Measurements from ENCODE around the gene MYRIP. TPM values are rescaled to one million over a fixed set of nuclear protein-coding genes. Genes with fewer than 3 reads are reported as not detected.

MYRIP gene
- polyA plus RNA-seq, 1 experiment = not detected

DNA sequence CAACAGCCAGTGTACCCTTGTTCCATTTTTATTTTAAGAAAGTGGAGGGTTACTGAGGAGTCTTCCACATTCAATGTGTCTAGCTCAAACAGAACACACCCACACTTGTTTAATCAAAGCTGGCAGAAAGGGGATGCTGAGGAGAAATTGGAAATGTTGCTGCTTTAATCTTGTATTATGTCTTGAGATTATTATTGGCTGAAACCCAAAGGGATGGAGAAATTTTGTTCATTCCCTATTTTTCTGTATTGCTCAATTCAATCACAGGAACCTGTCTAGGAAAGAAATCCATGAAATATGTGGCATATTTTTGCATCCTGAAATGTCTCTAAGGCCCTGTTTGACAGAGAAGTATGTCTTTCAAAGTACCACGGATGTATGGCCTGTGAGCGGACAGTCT, 238.0 kb downstream of the MYRIP start:
- ChIA-PET CTCF (no interaction called here), POLR2A (no interaction called here)
- TF ChIP-seq, protein P1, sequence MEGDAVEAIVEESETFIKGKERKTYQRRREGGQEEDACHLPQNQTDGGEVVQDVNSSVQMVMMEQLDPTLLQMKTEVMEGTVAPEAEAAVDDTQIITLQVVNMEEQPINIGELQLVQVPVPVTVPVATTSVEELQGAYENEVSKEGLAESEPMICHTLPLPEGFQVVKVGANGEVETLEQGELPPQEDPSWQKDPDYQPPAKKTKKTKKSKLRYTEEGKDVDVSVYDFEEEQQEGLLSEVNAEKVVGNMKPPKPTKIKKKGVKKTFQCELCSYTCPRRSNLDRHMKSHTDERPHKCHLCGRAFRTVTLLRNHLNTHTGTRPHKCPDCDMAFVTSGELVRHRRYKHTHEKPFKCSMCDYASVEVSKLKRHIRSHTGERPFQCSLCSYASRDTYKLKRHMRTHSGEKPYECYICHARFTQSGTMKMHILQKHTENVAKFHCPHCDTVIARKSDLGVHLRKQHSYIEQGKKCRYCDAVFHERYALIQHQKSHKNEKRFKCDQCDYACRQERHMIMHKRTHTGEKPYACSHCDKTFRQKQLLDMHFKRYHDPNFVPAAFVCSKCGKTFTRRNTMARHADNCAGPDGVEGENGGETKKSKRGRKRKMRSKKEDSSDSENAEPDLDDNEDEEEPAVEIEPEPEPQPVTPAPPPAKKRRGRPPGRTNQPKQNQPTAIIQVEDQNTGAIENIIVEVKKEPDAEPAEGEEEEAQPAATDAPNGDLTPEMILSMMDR (IDR thresholded peaks at IDR 0.05; ENCODE audit: low read depth, low read length) = no peak
- Histone ChIP-seq H3K4me3 (ENCODE audit: low read depth, low read length) (no peak overlapping the region), H3K27ac (ENCODE audit: low read depth, low read length) (no peak overlapping the region), H3K27me3 (ENCODE audit: control insufficient read depth, insufficient read depth, low read length) (no peaks in the 10 kb centered on the region), H3K9me3 (ENCODE audit: control insufficient read depth, insufficient read depth, low read length) (peaks cover 5% of the 10 kb centered on the region)
- no peak for DNase-seq (ENCODE audit: low read depth, low spot score)

- ChIA-PET POLR2A (no interaction called here), CTCF (no interaction called here)
- Histone ChIP-seq H3K27me3 (ENCODE audit: control insufficient read depth, insufficient read depth, low read length) (no peaks in the 10 kb centered on the region), H3K27ac (ENCODE audit: low read depth, low read length) (no peak overlapping the region), H3K4me3 (ENCODE audit: low read depth, low read length) (no peak overlapping the region), H3K9me3 (ENCODE audit: control insufficient read depth, insufficient read depth, low read length) (no peaks in the 10 kb centered on the region; the same call in 1 of the 2 replicates)
- DNase-seq (ENCODE audit: low read depth, low spot score) = no peak
- TF ChIP-seq, protein P1 (IDR thresholded peaks at IDR 0.05; ENCODE audit: low read depth, low read length) = no peak
Observed at GRCh38 chr3:40053663-40054062, 244.3 kb downstream of the MYRIP start.

GRCh38 chr3:40054568-40055222, 245.3 kb downstream of the MYRIP start:
- Histone ChIP-seq H3K27ac (ENCODE audit: low read depth, low read length) (no peak overlapping the region), H3K27me3 (ENCODE audit: control insufficient read depth, insufficient read depth, low read length) (no peaks in the 10 kb centered on the region), H3K9me3 (ENCODE audit: control insufficient read depth, insufficient read depth, low read length) (no peaks in the 10 kb centered on the region; the same call in 1 of the 2 replicates), H3K4me3 (ENCODE audit: low read depth, low read length) (no peak overlapping the region)
- POLR2A ChIA-PET = no interaction called here
- no peak for DNase-seq (ENCODE audit: low read depth, low spot score)
- TF ChIP-seq, protein P1 (IDR thresholded peaks at IDR 0.05; ENCODE audit: low read depth, low read length) = no peak
- CTCF ChIA-PET = interaction anchor here (1.3 kb wide), 1 partner anchor 124 kb away, joined by 3 read pairs; no protein-coding TSS in a partner anchor

GRCh38 chr3:40055361-40055760, 246.0 kb downstream of the MYRIP start:
- Histone ChIP-seq H3K27ac (ENCODE audit: low read depth, low read length) (no peak overlapping the region), H3K27me3 (ENCODE audit: control insufficient read depth, insufficient read depth, low read length) (no peaks in the 10 kb centered on the region), H3K4me3 (ENCODE audit: low read depth, low read length) (no peak overlapping the region), H3K9me3 (ENCODE audit: control insufficient read depth, insufficient read depth, low read length) (no peaks in the 10 kb centered on the region; the same call in 1 of the 2 replicates)
- CTCF ChIA-PET = interaction anchor here (1.3 kb wide), 1 partner anchor 123 kb away, joined by 3 read pairs; no protein-coding TSS in a partner anchor
- DNase-seq (ENCODE audit: low read depth, low spot score) = no peak
- POLR2A ChIA-PET = no interaction called here
- TF ChIP-seq, protein P1 (IDR thresholded peaks at IDR 0.05; ENCODE audit: low read depth, low read length) = no peak

GRCh38 chr3:40055956-40056355, 246.5 kb downstream of the MYRIP start:
- TF ChIP-seq, protein P1 (IDR thresholded peaks at IDR 0.05; ENCODE audit: low read depth, low read length) = no peak
- no peak overlapping the region for H3K27ac ChIP-seq (ENCODE audit: low read depth, low read length)
- CTCF ChIA-PET = interaction anchor here (1.3 kb wide), 1 partner anchor 122 kb away, joined by 3 read pairs; no protein-coding TSS in a partner anchor
- H3K27me3 ChIP-seq (ENCODE audit: control insufficient read depth, insufficient read depth, low read length) = no peaks in the 10 kb centered on the region
- H3K4me3 ChIP-seq (ENCODE audit: low read depth, low read length) = no peak overlapping the region
- H3K9me3 ChIP-seq (ENCODE audit: control insufficient read depth, insufficient read depth, low read length) = no peaks in the 10 kb centered on the region; the same call in 1 of the 2 replicates
- DNase-seq (ENCODE audit: low read depth, low spot score) = no peak
- POLR2A ChIA-PET = no interaction called here
